Activated naive CD4-positive, alpha-beta T cell treated with anti-CD3 and anti-CD28 coated beads, Interleukin-2, amount 50 U/mL, for 24 hours (primary cell): ENCODE data around the gene STK32B.

Source experiments
- H3K27ac Mint-ChIP-seq: one replicate; pipeline ENCODE4 v1.8.0; 2021; ENCODE audit warnings: mild to moderate bottlenecking, mixed read lengths
- H3K27me3 Mint-ChIP-seq: one replicate; pipeline ENCODE4 v1.8.0; 2021; ENCODE audit warnings: mixed read lengths
- H3K36me3 Mint-ChIP-seq: one replicate; pipeline ENCODE4 v1.8.0; 2021; ENCODE audit warnings: mixed read lengths
- H3K4me1 Mint-ChIP-seq: one replicate; pipeline ENCODE4 v1.8.0; 2021; ENCODE audit warnings: mixed read lengths
- H3K4me3 Mint-ChIP-seq: one replicate; pipeline ENCODE4 v1.8.0; 2021; ENCODE audit warnings: mild to moderate bottlenecking, mixed read lengths
- H3K9me3 Mint-ChIP-seq: one replicate; pipeline ENCODE4 v1.8.0; 2021; ENCODE audit warnings: mixed read lengths

The STK32B gene

DNA sequence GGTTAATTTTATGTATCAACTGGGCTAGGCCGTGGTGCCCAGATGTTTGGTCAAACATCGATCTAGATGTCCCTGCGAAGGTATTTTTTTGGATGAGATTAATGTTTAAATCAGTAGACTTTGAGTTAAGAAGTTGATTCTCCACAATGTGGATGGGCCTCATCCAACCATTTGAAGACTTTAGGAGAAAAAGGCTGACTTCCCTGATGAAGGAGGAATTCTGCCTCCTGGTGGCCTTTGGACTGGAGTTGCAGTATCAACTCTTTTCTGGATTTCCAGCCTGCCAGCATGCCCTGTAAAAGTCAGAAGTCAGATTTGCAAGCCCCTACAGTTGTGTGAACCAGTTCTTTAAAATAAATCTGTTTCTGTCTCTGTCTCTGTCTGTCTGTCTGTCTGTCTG, 91.4 kb downstream of the STK32B start:
- H3K36me3 Mint-ChIP-seq: no peaks in the 10 kb centered on the region
- no peak overlapping the region for H3K27ac Mint-ChIP-seq
- H3K4me1 Mint-ChIP-seq: no peaks in the 10 kb centered on the region
- H3K4me3 Mint-ChIP-seq: no peak overlapping the region
- no peaks in the 10 kb centered on the region for H3K27me3 Mint-ChIP-seq
- H3K9me3 Mint-ChIP-seq: peaks cover 9% of the 10 kb centered on the region

GRCh38 chr4:5143306-5143861, 92.1 kb downstream of the STK32B start:
- H3K27me3 Mint-ChIP-seq: no peaks in the 10 kb centered on the region

DNA sequence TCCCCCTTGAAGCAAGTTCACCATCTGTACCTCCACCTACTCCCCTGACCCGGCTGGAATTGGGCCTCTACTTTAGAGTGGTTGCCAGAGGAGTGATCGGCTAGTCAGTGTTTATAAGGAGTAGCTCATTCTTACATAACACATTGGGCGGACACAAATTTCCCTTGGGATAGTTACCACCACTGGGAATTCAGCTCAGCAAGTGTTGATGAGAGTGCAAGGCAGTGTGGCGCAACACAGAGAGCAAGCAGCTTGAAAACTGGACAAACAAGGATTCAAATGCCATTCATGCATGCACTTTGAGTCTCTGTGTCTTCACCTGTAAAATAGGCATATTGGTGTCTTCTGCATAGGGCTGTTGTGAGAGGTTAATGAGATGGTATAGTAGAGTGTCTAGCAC, 92.7 kb downstream of the STK32B start:
- Mint-ChIP-seq H3K4me3 (no peak overlapping the region), H3K4me1 (no peaks in the 10 kb centered on the region), H3K27ac (no peak overlapping the region), H3K9me3 (no peaks in the 10 kb centered on the region), H3K27me3 (no peaks in the 10 kb centered on the region), H3K36me3 (no peaks in the 10 kb centered on the region)

More at GRCh38 chr4:5143306-5143861, 92.1 kb downstream of the STK32B start:
- Mint-ChIP-seq H3K4me3 (no peak overlapping the region), H3K9me3 (peaks cover 4% of the 10 kb centered on the region), H3K27ac (peak overlapping the region; percentile 30), H3K36me3 (no peaks in the 10 kb centered on the region), H3K4me1 (no peaks in the 10 kb centered on the region)

GRCh38 chr4:5144384-5144783, 93.1 kb downstream of the STK32B start:
- Mint-ChIP-seq H3K27ac (no peak overlapping the region), H3K27me3 (no peaks in the 10 kb centered on the region), H3K36me3 (no peaks in the 10 kb centered on the region), H3K9me3 (no peaks in the 10 kb centered on the region), H3K4me1 (no peaks in the 10 kb centered on the region), H3K4me3 (no peak overlapping the region)

GRCh38 chr4:5146248-5146647, 95.0 kb downstream of the STK32B start:
- Mint-ChIP-seq H3K36me3 (no peaks in the 10 kb centered on the region), H3K4me1 (no peaks in the 10 kb centered on the region), H3K4me3 (no peak overlapping the region), H3K27ac (no peak overlapping the region), H3K9me3 (no peaks in the 10 kb centered on the region), H3K27me3 (no peaks in the 10 kb centered on the region)

- Mint-ChIP-seq H3K27me3 (no peaks in the 10 kb centered on the region), H3K4me1 (no peaks in the 10 kb centered on the region), H3K9me3 (peaks cover 5% of the 10 kb centered on the region), H3K27ac (no peak overlapping the region), H3K4me3 (no peak overlapping the region), H3K36me3 (no peaks in the 10 kb centered on the region)
Observed at GRCh38 chr4:5152521-5152920, 101.2 kb downstream of the STK32B start.

GRCh38 chr4:5156682-5157081, 105.4 kb downstream of the STK32B start:
- H3K4me1 Mint-ChIP-seq: no peaks in the 10 kb centered on the region
- no peaks in the 10 kb centered on the region for H3K27me3 Mint-ChIP-seq

DNA sequence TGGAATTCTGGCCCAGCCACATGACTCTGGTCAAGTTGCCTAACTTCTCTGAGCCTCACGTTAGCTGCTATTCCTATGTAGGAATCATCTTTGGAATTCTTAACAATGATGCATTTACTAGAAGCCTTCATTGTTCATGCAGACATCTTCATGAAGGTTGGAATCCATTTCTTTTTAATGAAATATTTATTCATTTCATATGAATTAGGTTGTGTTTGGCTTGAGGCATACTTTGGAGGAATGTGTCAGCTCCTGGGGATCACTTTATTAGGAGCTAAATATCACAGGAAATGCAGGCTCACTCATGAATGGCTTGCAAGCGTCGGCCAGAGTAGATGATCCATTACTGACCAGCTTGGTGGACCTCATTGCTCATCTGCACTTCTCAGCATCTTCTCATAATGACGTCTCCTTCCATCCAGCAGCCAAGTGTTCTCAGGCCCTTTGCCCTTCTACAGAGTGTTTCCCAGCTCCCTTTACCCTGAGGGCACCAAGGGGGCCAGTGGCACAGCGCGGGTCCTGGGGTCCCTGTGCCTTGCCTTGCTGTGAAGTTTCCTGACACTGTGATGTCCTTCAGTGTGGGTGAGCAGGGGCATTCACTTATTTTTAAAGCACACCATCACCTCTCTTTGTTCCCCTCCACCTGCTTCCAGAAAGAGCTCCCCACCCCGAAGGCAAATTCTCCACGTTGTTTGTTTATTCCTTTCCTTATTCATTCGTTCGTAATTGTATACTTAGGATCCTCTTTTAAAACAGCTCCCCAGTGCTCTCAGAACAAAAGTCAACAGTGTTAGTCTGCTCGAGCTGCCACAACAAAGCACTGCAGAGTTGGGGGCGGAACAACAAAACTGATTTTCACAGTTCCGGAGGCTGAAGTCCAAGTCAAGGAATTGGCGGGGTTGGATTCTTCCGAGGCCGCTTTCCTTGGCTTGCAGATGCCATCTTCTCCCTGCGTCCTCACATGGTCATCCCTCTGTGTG, 106.8 kb downstream of the STK32B start:
- H3K4me3 Mint-ChIP-seq: no peak overlapping the region
- H3K27me3 Mint-ChIP-seq: no peaks in the 10 kb centered on the region
- no peaks in the 10 kb centered on the region for H3K36me3 Mint-ChIP-seq
- peaks cover 5% of the 10 kb centered on the region for H3K9me3 Mint-ChIP-seq
- H3K27ac Mint-ChIP-seq: no peak overlapping the region
- no peaks in the 10 kb centered on the region for H3K4me1 Mint-ChIP-seq

More at GRCh38 chr4:5156682-5157081, 105.4 kb downstream of the STK32B start:
- no peak overlapping the region for H3K27ac Mint-ChIP-seq
- no peak overlapping the region for H3K4me3 Mint-ChIP-seq
- H3K36me3 Mint-ChIP-seq: no peaks in the 10 kb centered on the region
- H3K9me3 Mint-ChIP-seq: peaks cover 5% of the 10 kb centered on the region

GRCh38 chr4:5158825-5159224, 107.5 kb downstream of the STK32B start:
- H3K36me3 Mint-ChIP-seq: no peaks in the 10 kb centered on the region
- H3K27me3 Mint-ChIP-seq: no peaks in the 10 kb centered on the region
- no peak overlapping the region for H3K27ac Mint-ChIP-seq
- H3K4me1 Mint-ChIP-seq: no peaks in the 10 kb centered on the region
- no peak overlapping the region for H3K4me3 Mint-ChIP-seq
- H3K9me3 Mint-ChIP-seq: peaks cover 5% of the 10 kb centered on the region

DNA sequence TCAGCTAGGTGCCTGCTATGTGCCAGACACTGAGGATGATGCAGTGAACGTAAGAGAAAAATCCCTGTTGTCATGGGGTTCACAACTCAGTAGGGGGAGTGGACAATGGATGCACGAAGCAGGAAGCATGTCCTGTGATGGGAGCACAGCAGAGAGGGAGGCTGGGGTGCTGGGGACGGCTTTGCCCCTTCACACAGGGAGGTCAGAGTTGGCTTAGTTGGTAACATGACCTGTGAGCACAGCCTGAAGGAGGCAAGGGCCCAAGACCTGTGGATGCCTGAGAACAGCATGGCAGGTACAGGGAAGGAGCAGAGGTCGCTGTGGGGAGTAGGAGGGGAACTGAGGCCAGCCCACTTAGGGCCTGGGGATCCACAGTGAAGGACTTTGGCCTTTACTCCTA, 109.4 kb downstream of the STK32B start:
- H3K27ac Mint-ChIP-seq: no peak overlapping the region
- H3K4me1 Mint-ChIP-seq: no peaks in the 10 kb centered on the region
- H3K9me3 Mint-ChIP-seq: peaks cover 2% of the 10 kb centered on the region
- H3K4me3 Mint-ChIP-seq: no peak overlapping the region
- no peaks in the 10 kb centered on the region for H3K36me3 Mint-ChIP-seq
- H3K27me3 Mint-ChIP-seq: no peaks in the 10 kb centered on the region

GRCh38 chr4:5162909-5163508, 111.7 kb downstream of the STK32B start:
- H3K4me3 Mint-ChIP-seq: no peak overlapping the region
- no peaks in the 10 kb centered on the region for H3K9me3 Mint-ChIP-seq
- H3K36me3 Mint-ChIP-seq: no peaks in the 10 kb centered on the region
- no peaks in the 10 kb centered on the region for H3K27me3 Mint-ChIP-seq
- peak overlapping the region; percentile 20 for H3K27ac Mint-ChIP-seq
- no peaks in the 10 kb centered on the region for H3K4me1 Mint-ChIP-seq

- Mint-ChIP-seq H3K27ac (no peak overlapping the region), H3K4me1 (no peaks in the 10 kb centered on the region), H3K36me3 (no peaks in the 10 kb centered on the region), H3K9me3 (no peaks in the 10 kb centered on the region), H3K4me3 (no peak overlapping the region), H3K27me3 (no peaks in the 10 kb centered on the region)
Observed at GRCh38 chr4:5164221-5164912, 113.1 kb downstream of the STK32B start.

DNA sequence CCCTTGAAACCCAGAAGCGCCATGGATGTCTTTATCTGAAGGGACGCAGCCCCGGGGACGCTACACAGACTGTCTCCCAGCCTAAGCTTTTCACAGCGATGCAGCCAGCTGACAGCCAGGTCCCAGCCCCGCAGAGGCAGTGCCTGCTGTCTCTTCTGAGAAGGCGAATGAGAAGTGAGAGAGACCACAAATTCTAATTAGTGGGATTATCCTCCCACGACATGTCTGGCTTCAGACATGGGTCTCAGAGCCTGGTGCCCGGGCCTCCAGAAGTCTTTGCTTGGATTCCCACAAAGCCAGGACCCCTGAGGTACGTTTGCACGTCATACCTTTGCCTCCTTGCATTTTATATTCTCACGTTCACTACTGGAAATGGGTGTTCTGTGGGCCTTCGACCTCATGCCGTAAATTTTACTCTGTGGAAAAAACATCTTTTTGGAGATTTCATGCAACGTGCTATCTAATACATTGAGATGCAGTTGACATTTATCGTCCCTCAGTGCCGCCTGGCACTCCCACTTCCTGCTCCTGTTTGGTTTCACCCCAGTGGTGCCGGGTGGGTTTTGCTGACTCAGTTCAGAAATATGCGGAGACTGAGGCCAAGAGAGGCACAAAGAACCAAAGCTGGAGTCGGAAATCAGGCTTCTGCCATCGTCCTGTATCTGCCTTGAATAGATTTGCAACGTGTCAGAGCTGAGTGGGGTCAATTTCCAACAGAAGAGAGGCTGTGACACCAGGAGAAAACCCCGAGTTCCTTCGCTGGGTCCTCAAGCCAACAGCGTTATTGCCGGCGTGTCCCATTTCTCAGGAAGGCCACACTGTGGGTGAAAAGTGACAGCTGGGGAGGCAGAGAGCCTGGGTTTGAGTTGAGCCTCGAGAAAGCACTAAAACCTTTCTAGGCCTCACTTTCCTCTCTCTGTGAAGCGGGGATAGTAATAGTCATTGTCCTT, 114.4 kb downstream of the STK32B start:
- no peak overlapping the region for H3K4me3 Mint-ChIP-seq
- H3K9me3 Mint-ChIP-seq: no peaks in the 10 kb centered on the region
- H3K27me3 Mint-ChIP-seq: no peaks in the 10 kb centered on the region
- no peaks in the 10 kb centered on the region for H3K4me1 Mint-ChIP-seq
- no peaks in the 10 kb centered on the region for H3K36me3 Mint-ChIP-seq
- no peak overlapping the region for H3K27ac Mint-ChIP-seq

- H3K4me3 Mint-ChIP-seq: no peak overlapping the region
- H3K27ac Mint-ChIP-seq: no peak overlapping the region
- no peaks in the 10 kb centered on the region for H3K4me1 Mint-ChIP-seq
- no peaks in the 10 kb centered on the region for H3K27me3 Mint-ChIP-seq
- H3K9me3 Mint-ChIP-seq: no peaks in the 10 kb centered on the region
- H3K36me3 Mint-ChIP-seq: no peaks in the 10 kb centered on the region
Observed at GRCh38 chr4:5166377-5166776, 115.1 kb downstream of the STK32B start.

DNA sequence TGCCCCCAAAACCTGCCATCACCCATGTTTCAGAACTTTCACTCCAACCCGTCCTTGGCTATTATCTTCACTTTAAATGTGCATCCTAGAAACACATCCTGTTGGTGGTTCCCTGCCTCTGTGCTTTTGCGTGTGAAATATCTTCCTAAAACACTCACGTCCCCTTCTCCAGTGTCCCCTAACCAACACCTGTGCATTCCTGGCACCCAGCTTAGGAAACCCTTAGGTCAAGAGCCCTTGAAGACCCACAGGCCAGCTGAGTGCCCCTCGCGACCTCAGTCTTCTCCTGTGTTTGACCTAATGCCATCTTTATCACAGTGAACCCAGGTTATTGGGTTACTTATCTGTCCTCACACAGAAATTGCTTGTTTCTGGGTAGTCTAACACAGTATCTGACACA, 117.6 kb downstream of the STK32B start:
- H3K36me3 Mint-ChIP-seq: no peaks in the 10 kb centered on the region
- H3K27me3 Mint-ChIP-seq: no peaks in the 10 kb centered on the region
- no peak overlapping the region for H3K27ac Mint-ChIP-seq

More for the DNA sequence above, 117.6 kb downstream of the STK32B start:
- Mint-ChIP-seq H3K9me3 (no peaks in the 10 kb centered on the region), H3K4me3 (no peak overlapping the region), H3K4me1 (no peaks in the 10 kb centered on the region)
